ENCODE data around the gene PPHLN1.
"Not testable (repeated sequence)": the region's sequence is repeated elsewhere in the genome, so short reads cannot be mapped to it uniquely, and the experiment has no call there.

PPHLN1 gene

GRCh38 chr12:42323856-42324255, 2.1 kb upstream of the PPHLN1 start:
- no peak for DNase-seq (ENCODE audit: low read depth)

GRCh38 chr12:42325326-42325652, 678 bp upstream of the PPHLN1 start:
- no peak for DNase-seq (ENCODE audit: low read depth)

GRCh38 chr12:42326541-42327226, 717 bp downstream of the PPHLN1 start:
- DNase-seq (ENCODE audit: low read depth) = no peak

- DNase-seq (ENCODE audit: low read depth) = no peak
These were observed 1.2 kb downstream of the PPHLN1 start for GRCh38 chr12:42327227-42327590.

GRCh38 chr12:42330097-42330496, 4.1 kb downstream of the PPHLN1 start:
- not testable (repeated sequence) for DNase-seq (ENCODE audit: low read depth)

- no peak for DNase-seq (ENCODE audit: low read depth)
These were observed 6.6 kb downstream of the PPHLN1 start for GRCh38 chr12:42332301-42333285.

GRCh38 chr12:42336286-42336685, 10.3 kb downstream of the PPHLN1 start:
- DNase-seq (ENCODE audit: low read depth) = no peak

GRCh38 chr12:42338280-42338679, 12.3 kb downstream of the PPHLN1 start:
- no peak for DNase-seq (ENCODE audit: low read depth)

GRCh38 chr12:42342028-42342427, 16.1 kb downstream of the PPHLN1 start:
- DNase-seq (ENCODE audit: low read depth) = no peak

GRCh38 chr12:42343721-42344120, 17.8 kb downstream of the PPHLN1 start:
- no peak for DNase-seq (ENCODE audit: low read depth)

- DNase-seq (ENCODE audit: low read depth) = no peak
These were observed 20.5 kb downstream of the PPHLN1 start for GRCh38 chr12:42346403-42347002.

GRCh38 chr12:42349119-42350020, 23.4 kb downstream of the PPHLN1 start:
- DNase-seq (ENCODE audit: low read depth) = not testable (repeated sequence)

- DNase-seq (ENCODE audit: low read depth) = not testable (repeated sequence)
These were observed 24.0 kb downstream of the PPHLN1 start for GRCh38 chr12:42350021-42350407.

GRCh38 chr12:42356344-42356743, 30.4 kb downstream of the PPHLN1 start:
- DNase-seq (ENCODE audit: low read depth) = no peak

GRCh38 chr12:42360747-42361403, 34.9 kb downstream of the PPHLN1 start:
- DNase-seq (ENCODE audit: low read depth) = no peak

GRCh38 chr12:42361909-42362646, 36.1 kb downstream of the PPHLN1 start:
- no peak for DNase-seq (ENCODE audit: low read depth)

GRCh38 chr12:42362647-42363260, 36.8 kb downstream of the PPHLN1 start:
- no peak for DNase-seq (ENCODE audit: low read depth)

- no peak for DNase-seq (ENCODE audit: low read depth)
These were observed 38.7 kb downstream of the PPHLN1 start for GRCh38 chr12:42364692-42365091.

GRCh38 chr12:42365486-42365885, 39.5 kb downstream of the PPHLN1 start:
- no peak for DNase-seq (ENCODE audit: low read depth)

- DNase-seq (ENCODE audit: low read depth) = no peak
These were observed 44.0 kb downstream of the PPHLN1 start for GRCh38 chr12:42370013-42370412.
